HAP-1 (cell line): ENCODE results near the gene MARCO.
"Not testable (repeated sequence)": the region's sequence is repeated elsewhere in the genome, so short reads cannot be mapped to it uniquely, and the experiment has no call there.

Experiments
- DNase-seq, 2 experiments: peaks; one replicate each; pipeline ENCODE4 v3.0.0-alpha.2; 2016 to 2020; ENCODE audit warnings: low spot score in 2 of 2
- H3K27me3 ChIP-seq: fragments of 250-450 bp; sonication (Bioruptor Pico); 2 replicates; pipeline ENCODE4 v1.5.1; 2020; ENCODE audit warnings: low read depth, mild to moderate bottlenecking, moderate library complexity
- H3K36me3 ChIP-seq: fragments of 250-450 bp; sonication (Bioruptor Pico); replicated peaks from 2 replicates; pipeline ENCODE4 v1.5.1; 2020; ENCODE audit warnings: mild to moderate bottlenecking
- H3K4me1 ChIP-seq: fragments of 250-450 bp; sonication (Bioruptor Pico); 2 replicates; pipeline ENCODE4 v1.5.1; 2020; ENCODE audit warnings: mild to moderate bottlenecking
- H3K4me3 ChIP-seq: fragments of 250-450 bp; sonication (Bioruptor Pico); 2 replicates; pipeline ENCODE4 v1.5.1; 2020; ENCODE audit warnings: mild to moderate bottlenecking, moderate library complexity
- H3K9me3 ChIP-seq: fragments of 250-450 bp; sonication (Bioruptor Pico); 2 replicates; pipeline ENCODE4 v1.5.1; 2020; ENCODE audit warnings: mild to moderate bottlenecking, moderate library complexity
- in situ Hi-C: fragments of 300-500 bp; cut with MboI; formaldehyde crosslinking; loops from 3 replicates; pipeline ENCODE4 v1.14.3; 2020; ENCODE audit warnings: low sequenced_read_pairs, inconsistent platforms, mixed read lengths

Gene MARCO

DNA sequence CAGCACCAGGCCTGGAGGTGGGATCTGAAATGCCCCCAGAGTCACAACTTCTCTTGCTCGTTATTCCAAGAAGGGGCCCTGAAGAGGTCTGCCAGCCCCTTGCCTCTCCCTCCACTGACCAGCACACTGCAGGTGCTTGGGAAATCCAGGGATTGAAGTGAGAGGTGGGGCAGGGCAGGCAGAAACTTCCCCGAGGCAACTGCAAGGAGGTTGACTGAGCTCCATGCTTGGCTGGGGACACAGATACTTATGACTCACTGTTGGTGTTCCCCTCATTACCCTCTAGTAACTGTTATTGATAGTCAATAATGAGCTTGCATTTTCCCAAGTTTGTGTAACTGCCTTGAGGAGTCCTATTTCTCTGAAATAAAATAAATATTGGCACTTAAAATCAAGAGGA lies 47.5 kb downstream of the MARCO start:
- Histone ChIP-seq H3K4me3 (no peak overlapping the region), H3K27me3 (no peaks in the 10 kb centered on the region), H3K36me3 (no peaks in the 10 kb centered on the region), H3K4me1 (no peaks in the 10 kb centered on the region), H3K9me3 (no peaks in the 10 kb centered on the region)
- no peak for DNase-seq
- in situ Hi-C loops = no loop called here

DNA sequence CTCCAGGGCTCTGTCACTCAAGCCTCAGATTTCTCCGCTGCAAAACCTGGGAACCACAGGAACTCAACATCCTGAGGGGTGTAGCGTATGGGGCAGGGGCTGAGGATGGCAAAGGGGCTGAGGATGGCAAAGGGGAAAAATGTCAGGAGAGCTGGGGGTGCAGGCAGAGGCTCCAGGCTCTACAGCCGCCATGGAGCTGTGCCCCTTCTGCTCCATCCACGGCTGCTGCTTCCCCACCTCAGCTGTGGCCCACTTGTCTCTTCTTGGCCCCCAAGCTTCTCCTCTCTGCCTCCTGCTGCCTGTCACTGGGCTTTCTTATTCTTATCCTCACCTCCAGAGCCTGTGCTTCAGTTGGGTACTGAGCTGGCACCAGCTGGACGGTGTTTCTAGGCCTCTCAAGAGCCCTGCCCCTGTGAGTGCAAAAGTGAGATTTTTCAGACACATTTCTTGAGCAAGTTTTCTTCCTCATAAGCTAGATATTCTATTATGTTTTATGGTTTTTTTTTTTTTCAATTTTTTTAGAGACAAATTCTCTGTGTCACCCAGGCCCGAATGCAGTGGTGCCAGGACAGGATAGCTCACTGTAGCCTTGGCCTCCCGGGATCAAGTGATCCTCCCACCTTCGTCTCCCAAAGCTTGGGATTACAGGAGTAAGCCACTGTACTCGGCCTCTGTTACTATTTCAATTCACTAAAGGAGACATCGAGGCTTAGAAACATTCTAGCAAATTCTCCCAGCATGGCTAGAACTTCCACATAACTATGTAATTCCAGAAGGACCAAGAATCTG lies 49.0 kb downstream of the MARCO start:
- in situ Hi-C loops = no loop called here
- DNase-seq = no peak

GRCh38 chr2:118991554-118991953 lies 49.6 kb downstream of the MARCO start:
- in situ Hi-C loops = no loop called here
- no peak overlapping the region for H3K4me3 ChIP-seq
- H3K9me3 ChIP-seq = no peaks in the 10 kb centered on the region
- no peaks in the 10 kb centered on the region for H3K4me1 ChIP-seq
- no peaks in the 10 kb centered on the region for H3K36me3 ChIP-seq
- no peak for DNase-seq
- no peaks in the 10 kb centered on the region for H3K27me3 ChIP-seq

More for the DNA sequence above, 49.0 kb downstream of the MARCO start:
- Histone ChIP-seq H3K4me3 (no peak overlapping the region), H3K36me3 (no peaks in the 10 kb centered on the region), H3K4me1 (no peaks in the 10 kb centered on the region), H3K9me3 (no peaks in the 10 kb centered on the region), H3K27me3 (no peaks in the 10 kb centered on the region)

DNA sequence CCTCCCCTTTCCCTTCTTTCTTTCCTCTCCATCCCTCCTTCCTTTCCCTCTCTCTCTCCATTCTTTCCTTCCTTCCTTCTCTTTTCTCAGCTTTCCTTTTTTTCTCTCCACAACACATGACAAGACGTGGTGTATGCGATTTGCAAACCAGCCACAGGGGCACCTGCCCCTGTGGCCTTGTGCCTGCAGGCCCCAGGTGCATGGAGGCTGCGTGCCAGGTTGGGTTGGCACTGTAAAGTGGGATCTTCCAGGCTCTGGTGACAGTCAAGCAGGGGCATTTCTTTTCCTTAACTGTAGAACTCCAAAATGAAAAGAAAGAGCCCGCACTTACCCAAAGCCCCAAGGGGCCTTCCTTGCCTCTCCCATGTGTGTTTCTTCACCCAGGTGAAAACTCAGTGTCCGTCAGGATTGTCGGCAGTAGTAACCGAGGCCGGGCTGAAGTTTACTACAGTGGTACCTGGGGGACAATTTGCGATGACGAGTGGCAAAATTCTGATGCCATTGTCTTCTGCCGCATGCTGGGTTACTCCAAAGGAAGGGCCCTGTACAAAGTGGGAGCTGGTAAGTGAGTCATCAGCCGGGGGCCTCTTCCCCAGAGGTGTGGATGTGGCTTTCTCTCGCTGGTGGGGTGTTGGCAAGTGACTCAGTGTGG lies 50.9 kb downstream of the MARCO start:
- no peak overlapping the region for H3K4me3 ChIP-seq
- H3K36me3 ChIP-seq = no peaks in the 10 kb centered on the region
- H3K4me1 ChIP-seq = no peaks in the 10 kb centered on the region
- H3K27me3 ChIP-seq = no peaks in the 10 kb centered on the region
- in situ Hi-C loops = no loop called here
- no peak for DNase-seq
- H3K9me3 ChIP-seq = no peaks in the 10 kb centered on the region

GRCh38 chr2:118993392-118993752 lies 51.4 kb downstream of the MARCO start:
- Histone ChIP-seq H3K36me3 (no peaks in the 10 kb centered on the region), H3K9me3 (no peaks in the 10 kb centered on the region), H3K4me3 (no peak overlapping the region), H3K4me1 (no peaks in the 10 kb centered on the region), H3K27me3 (no peaks in the 10 kb centered on the region)
- in situ Hi-C loops = no loop called here
- DNase-seq = no peak

- no peak overlapping the region for H3K4me3 ChIP-seq
- DNase-seq = no peak
- in situ Hi-C loops = no loop called here
Observed at GRCh38 chr2:118994172-118994700, 52.2 kb downstream of the MARCO start.

GRCh38 chr2:118994778-118995177 lies 52.8 kb downstream of the MARCO start:
- Histone ChIP-seq H3K9me3 (no peaks in the 10 kb centered on the region), H3K4me3 (no peak overlapping the region)
- in situ Hi-C loops = no loop called here

More at GRCh38 chr2:118994172-118994700, 52.2 kb downstream of the MARCO start:
- no peaks in the 10 kb centered on the region for H3K4me1 ChIP-seq
- H3K9me3 ChIP-seq = no peaks in the 10 kb centered on the region
- no peaks in the 10 kb centered on the region for H3K36me3 ChIP-seq
- no peaks in the 10 kb centered on the region for H3K27me3 ChIP-seq

GRCh38 chr2:119003856-119004255 lies 61.9 kb downstream of the MARCO start:
- DNase-seq, in situ Hi-C loops, H3K36me3 ChIP-seq, H3K4me3 ChIP-seq, H3K4me1 ChIP-seq, H3K9me3 ChIP-seq, H3K27me3 ChIP-seq: not testable (repeated sequence)

More at GRCh38 chr2:118994778-118995177, 52.8 kb downstream of the MARCO start:
- Histone ChIP-seq H3K4me1 (no peaks in the 10 kb centered on the region), H3K36me3 (no peaks in the 10 kb centered on the region), H3K27me3 (no peaks in the 10 kb centered on the region)
- DNase-seq = no peak

GRCh38 chr2:119004602-119005001 lies 62.6 kb downstream of the MARCO start:
- in situ Hi-C loops = no loop called here
- H3K4me1 ChIP-seq = no peaks in the 10 kb centered on the region
- H3K27me3 ChIP-seq = no peaks in the 10 kb centered on the region; the same call in 1 of the 2 replicates
- no peak overlapping the region for H3K4me3 ChIP-seq
- H3K9me3 ChIP-seq = no peaks in the 10 kb centered on the region
- DNase-seq = no peak
- H3K36me3 ChIP-seq = no peaks in the 10 kb centered on the region

DNA sequence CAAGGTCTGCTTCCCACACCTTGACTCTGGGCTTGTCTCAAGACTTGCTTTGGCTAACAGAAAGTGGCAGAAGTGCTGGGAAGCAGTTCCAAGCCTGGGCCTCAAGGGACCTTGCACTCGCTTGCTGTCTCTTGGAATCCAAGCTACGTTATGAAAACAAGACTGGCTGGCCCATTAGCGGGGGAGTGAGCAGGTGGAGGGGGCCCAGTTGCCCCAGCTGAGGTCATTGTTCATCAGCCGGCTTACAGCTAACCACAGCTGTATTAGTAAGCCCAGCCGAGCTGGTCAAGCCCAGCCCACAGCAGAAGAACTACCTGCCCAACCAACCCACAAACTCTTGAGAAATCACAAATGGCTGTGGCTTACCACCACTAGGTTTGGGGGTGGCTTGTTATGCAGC lies 63.1 kb downstream of the MARCO start:
- Histone ChIP-seq H3K4me3 (no peak overlapping the region), H3K27me3 (peaks cover 1% of the 10 kb centered on the region; the same call in 1 of the 2 replicates), H3K4me1 (no peaks in the 10 kb centered on the region), H3K9me3 (no peaks in the 10 kb centered on the region), H3K36me3 (no peaks in the 10 kb centered on the region)
- in situ Hi-C loops = no loop called here
- DNase-seq = no peak

GRCh38 chr2:119005555-119005954 lies 63.6 kb downstream of the MARCO start:
- Histone ChIP-seq H3K4me1 (no peaks in the 10 kb centered on the region), H3K9me3 (no peaks in the 10 kb centered on the region), H3K36me3 (no peaks in the 10 kb centered on the region), H3K4me3 (no peak overlapping the region), H3K27me3 (peaks cover 6% of the 10 kb centered on the region; the same call in 1 of the 2 replicates)
- in situ Hi-C loops = no loop called here
- no peak for DNase-seq

- no peaks in the 10 kb centered on the region for H3K9me3 ChIP-seq
- peaks cover 14% of the 10 kb centered on the region; the same call in 1 of the 2 replicates for H3K27me3 ChIP-seq
- H3K4me3 ChIP-seq = no peak overlapping the region
- DNase-seq = no peak
- no peaks in the 10 kb centered on the region for H3K36me3 ChIP-seq
- in situ Hi-C loops = no loop called here
- H3K4me1 ChIP-seq = no peaks in the 10 kb centered on the region
Observed at GRCh38 chr2:119006441-119006840, 64.4 kb downstream of the MARCO start.

DNA sequence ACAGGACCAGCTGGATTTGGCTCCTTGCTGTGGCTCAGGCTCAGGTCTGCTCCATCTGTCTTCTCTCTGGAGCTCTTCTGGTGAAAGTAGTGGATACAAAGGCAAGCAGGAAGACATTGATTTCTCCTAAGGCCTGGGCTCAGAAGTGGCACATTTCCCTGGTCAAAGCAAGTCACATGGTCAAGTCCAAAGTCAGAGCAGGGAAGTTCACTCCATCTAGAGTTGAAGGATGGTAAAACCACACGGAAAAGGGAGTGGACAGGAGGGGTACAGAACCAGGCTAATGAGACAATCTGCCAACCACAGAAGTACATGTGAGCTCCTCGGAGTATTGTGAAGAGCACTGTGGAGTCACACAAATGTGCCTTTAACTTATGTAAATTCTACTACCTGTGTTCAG lies 66.1 kb downstream of the MARCO start:
- H3K4me1 ChIP-seq = no peaks in the 10 kb centered on the region
- DNase-seq = no peak
- H3K27me3 ChIP-seq = peaks cover 14% of the 10 kb centered on the region; the same call in 1 of the 2 replicates
- H3K4me3 ChIP-seq = no peak overlapping the region
- no peaks in the 10 kb centered on the region for H3K9me3 ChIP-seq
- H3K36me3 ChIP-seq = no peaks in the 10 kb centered on the region
- in situ Hi-C loops = no loop called here

GRCh38 chr2:119009110-119009509 lies 67.1 kb downstream of the MARCO start:
- in situ Hi-C loops = no loop called here
- Histone ChIP-seq H3K4me1 (no peaks in the 10 kb centered on the region), H3K36me3 (no peaks in the 10 kb centered on the region), H3K9me3 (no peaks in the 10 kb centered on the region), H3K27me3 (peaks cover 14% of the 10 kb centered on the region; the same call in 1 of the 2 replicates), H3K4me3 (no peak overlapping the region)
- no peak for DNase-seq
